Endothelial cell (in vitro differentiated cells): ENCODE results near the gene UMOD. TPM values are rescaled to one million over a fixed set of nuclear protein-coding genes. Genes with fewer than 3 reads are reported as not detected.
"Not testable (repeated sequence)": the region's sequence is repeated elsewhere in the genome, so short reads cannot be mapped to it uniquely, and the experiment has no call there.

ENCODE experiments used
- DNase-seq: peaks from one replicate; pipeline ENCODE4 v3.0.0; 2021; ENCODE audit warnings: low spot score
- H3K27ac Mint-ChIP-seq: one replicate; pipeline ENCODE4 v1.8.0; 2021; ENCODE audit warnings: mixed read lengths, inconsistent platforms; ENCODE audit not compliant: unreplicated experiment
- H3K27me3 Mint-ChIP-seq: one replicate; pipeline ENCODE4 v1.8.0; 2021; ENCODE audit warnings: mild to moderate bottlenecking, moderate library complexity, mixed read lengths, inconsistent platforms; ENCODE audit not compliant: unreplicated experiment
- H3K36me3 Mint-ChIP-seq: one replicate; pipeline ENCODE4 v1.8.0; 2021; ENCODE audit warnings: mild to moderate bottlenecking, low read depth, mixed read lengths, inconsistent platforms; ENCODE audit not compliant: unreplicated experiment
- H3K4me1 Mint-ChIP-seq: one replicate; pipeline ENCODE4 v1.8.0; 2021; ENCODE audit warnings: mild to moderate bottlenecking, mixed read lengths, inconsistent platforms; ENCODE audit not compliant: unreplicated experiment
- H3K4me3 Mint-ChIP-seq: one replicate; pipeline ENCODE4 v1.8.0; 2021; ENCODE audit warnings: mild to moderate bottlenecking, mixed read lengths, inconsistent platforms; ENCODE audit not compliant: unreplicated experiment
- H3K9me3 Mint-ChIP-seq: one replicate; pipeline ENCODE4 v1.8.0; 2021; ENCODE audit warnings: mixed read lengths, inconsistent platforms; ENCODE audit not compliant: unreplicated experiment
- CTCF ChIP-seq: fragments of 200-600 bp; sonication (generic); IDR thresholded peaks from one replicate; pipeline ENCODE4 v1.5.0; 2021; ENCODE audit warnings: antibody characterized with exemption; ENCODE audit not compliant: unreplicated experiment
- total RNA-seq: library from RNA; stranded (reverse); fragmentation: NEBNext Ultra II Directional; extraction: Animal tissue kit (Norgen Biotek cat#: 25700); gene quantifications from one replicate; pipeline ENCODE4 v1.2.1, GENCODE V29; 2021; ENCODE audit not compliant: unreplicated experiment

UMOD gene
- total RNA-seq, 1 donor from 2014 or later, result not detected

GRCh38 chr16:20322696-20323095 lies 29.8 kb downstream of the UMOD start:
- H3K4me1 Mint-ChIP-seq, result no peaks in the 10 kb centered on the region
- TF ChIP-seq CTCF, result no peak
- no peak overlapping the region for H3K4me3 Mint-ChIP-seq
- H3K27me3 Mint-ChIP-seq, result peaks cover 8% of the 10 kb centered on the region
- H3K9me3 Mint-ChIP-seq, result no peaks in the 10 kb centered on the region
- no peak for DNase-seq
- no peaks in the 10 kb centered on the region for H3K36me3 Mint-ChIP-seq
- H3K27ac Mint-ChIP-seq, result no peak overlapping the region

- Mint-ChIP-seq H3K9me3 (no peaks in the 10 kb centered on the region), H3K4me1 (no peaks in the 10 kb centered on the region), H3K36me3 (no peaks in the 10 kb centered on the region), H3K27ac (no peak overlapping the region), H3K27me3 (peaks cover 8% of the 10 kb centered on the region), H3K4me3 (no peak overlapping the region)
- no peak for TF ChIP-seq CTCF
- no peak for DNase-seq
Observed at GRCh38 chr16:20321671-20322070, 30.8 kb downstream of the UMOD start.

- H3K4me1 Mint-ChIP-seq, H3K4me3 Mint-ChIP-seq, H3K36me3 Mint-ChIP-seq, DNase-seq, H3K27me3 Mint-ChIP-seq, H3K27ac Mint-ChIP-seq, H3K9me3 Mint-ChIP-seq: not testable (repeated sequence)
Observed at GRCh38 chr16:20321051-20321450, 31.5 kb downstream of the UMOD start.

GRCh38 chr16:20320592-20320991 lies 31.9 kb downstream of the UMOD start:
- Mint-ChIP-seq H3K9me3 (no peaks in the 10 kb centered on the region), H3K36me3 (no peaks in the 10 kb centered on the region), H3K27ac (no peak overlapping the region), H3K4me1 (no peaks in the 10 kb centered on the region), H3K4me3 (no peak overlapping the region), H3K27me3 (peaks cover 8% of the 10 kb centered on the region)
- no peak for TF ChIP-seq CTCF
- DNase-seq, result no peak

GRCh38 chr16:20320178-20320577 lies 32.3 kb downstream of the UMOD start:
- Mint-ChIP-seq H3K27ac (no peak overlapping the region), H3K36me3 (no peaks in the 10 kb centered on the region), H3K27me3 (peaks cover 8% of the 10 kb centered on the region), H3K9me3 (no peaks in the 10 kb centered on the region), H3K4me1 (no peaks in the 10 kb centered on the region), H3K4me3 (no peak overlapping the region)
- TF ChIP-seq CTCF, result no peak
- no peak for DNase-seq

GRCh38 chr16:20319406-20319805 lies 33.1 kb downstream of the UMOD start:
- H3K36me3 Mint-ChIP-seq, result no peaks in the 10 kb centered on the region
- no peak for TF ChIP-seq CTCF
- H3K9me3 Mint-ChIP-seq, result no peaks in the 10 kb centered on the region
- H3K4me3 Mint-ChIP-seq, result no peak overlapping the region
- no peak overlapping the region for H3K27ac Mint-ChIP-seq
- no peak for DNase-seq
- peaks cover 8% of the 10 kb centered on the region for H3K27me3 Mint-ChIP-seq
- no peaks in the 10 kb centered on the region for H3K4me1 Mint-ChIP-seq
